NCI-H1105 (cell line): ENCODE measurements around the gene PSENEN.
A peak's percentile ranks its signal among the peaks of the same experiment; 100 is the strongest.
"Not testable (repeated sequence)": the region's sequence is repeated elsewhere in the genome, so short reads cannot be mapped to it uniquely, and the experiment has no call there.

ENCODE experiments used
- DNase-seq: peaks from one replicate; lab custom pipeline; 2025; lab: John Stamatoyannopoulos, UW

Gene PSENEN

DNA sequence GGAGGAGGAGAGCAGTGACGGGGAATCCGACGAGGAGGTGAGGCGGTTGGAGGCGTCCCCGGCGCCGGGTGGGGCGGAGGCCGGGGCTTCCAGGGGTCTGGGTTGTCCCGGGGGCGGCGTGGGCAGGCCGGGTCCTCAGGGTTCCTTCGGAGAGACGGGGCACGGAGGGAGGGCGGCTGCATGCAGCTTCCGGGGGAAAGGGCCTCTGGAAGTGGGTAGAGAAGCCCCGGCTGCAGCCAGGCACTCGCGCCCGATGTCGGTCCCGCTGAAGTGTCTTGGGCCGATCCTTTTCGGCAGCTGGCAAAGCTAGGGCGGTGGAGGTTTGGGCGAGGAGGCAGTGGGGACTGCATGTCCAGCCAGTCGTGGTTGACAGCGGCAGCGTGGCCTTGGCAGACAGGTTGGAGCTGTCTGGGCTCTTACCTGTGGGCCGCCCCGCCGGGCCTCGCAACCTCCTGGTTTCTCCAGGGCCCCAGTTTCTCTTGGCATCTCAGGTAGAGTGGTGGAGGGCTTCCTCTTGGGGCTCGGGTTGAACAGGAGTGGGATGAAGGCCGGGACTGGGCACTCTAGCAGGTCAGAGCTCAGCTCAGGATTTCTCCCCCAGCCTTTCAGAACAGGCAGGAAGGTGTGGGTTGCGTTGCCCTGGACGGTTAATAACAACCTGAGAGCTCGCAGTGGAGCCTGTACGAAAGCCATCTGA is 27.0 kb upstream of the PSENEN start:
- DNase-seq = peak; percentile 6

DNA sequence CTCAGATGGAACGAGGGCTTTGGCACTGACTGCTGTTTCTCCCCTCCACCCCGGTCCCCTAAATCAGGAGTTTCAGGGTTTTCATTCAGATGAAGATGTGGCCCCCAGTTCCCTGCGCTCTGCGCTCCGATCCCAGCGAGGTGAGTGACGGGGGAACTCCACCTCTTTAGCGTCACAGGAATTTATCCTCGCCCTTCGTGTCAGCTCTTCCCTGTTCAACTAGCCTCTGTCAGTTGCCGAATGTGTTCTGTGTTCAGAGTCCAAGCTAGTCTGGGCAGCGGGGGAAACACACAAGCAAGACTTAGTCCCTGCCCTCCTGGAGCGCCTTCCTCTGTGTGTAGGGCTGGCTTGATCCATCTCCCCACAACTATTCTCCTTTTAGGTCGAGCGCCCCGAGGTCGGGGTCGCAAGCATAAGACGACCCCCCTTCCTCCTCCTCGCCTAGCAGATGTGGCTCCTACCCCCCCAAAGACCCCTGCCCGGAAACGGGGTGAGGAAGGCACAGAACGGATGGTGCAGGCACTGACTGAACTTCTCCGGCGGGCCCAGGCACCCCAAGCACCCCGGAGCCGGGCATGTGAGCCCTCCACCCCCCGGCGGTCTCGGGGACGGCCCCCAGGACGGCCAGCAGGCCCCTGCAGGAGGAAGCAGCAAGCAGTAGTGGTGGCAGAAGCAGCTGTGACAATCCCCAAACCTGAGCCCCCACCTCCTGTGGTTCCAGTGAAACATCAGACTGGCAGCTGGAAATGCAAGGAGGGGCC is 25.9 kb upstream of the PSENEN start:
- DNase-seq = no peak

DNA sequence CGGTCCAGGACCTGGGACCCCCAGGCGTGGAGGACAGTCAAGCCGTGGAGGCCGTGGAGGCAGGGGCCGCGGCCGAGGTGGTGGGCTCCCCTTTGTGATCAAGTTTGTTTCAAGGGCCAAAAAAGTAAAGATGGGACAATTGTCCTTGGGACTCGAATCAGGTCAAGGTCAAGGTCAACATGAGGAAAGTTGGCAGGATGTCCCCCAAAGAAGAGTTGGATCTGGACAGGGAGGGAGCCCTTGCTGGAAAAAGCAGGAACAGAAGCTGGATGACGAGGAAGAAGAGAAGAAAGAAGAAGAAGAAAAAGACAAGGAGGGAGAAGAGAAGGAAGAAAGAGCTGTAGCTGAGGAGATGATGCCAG is 25.3 kb upstream of the PSENEN start:
- DNase-seq = no peak

DNA sequence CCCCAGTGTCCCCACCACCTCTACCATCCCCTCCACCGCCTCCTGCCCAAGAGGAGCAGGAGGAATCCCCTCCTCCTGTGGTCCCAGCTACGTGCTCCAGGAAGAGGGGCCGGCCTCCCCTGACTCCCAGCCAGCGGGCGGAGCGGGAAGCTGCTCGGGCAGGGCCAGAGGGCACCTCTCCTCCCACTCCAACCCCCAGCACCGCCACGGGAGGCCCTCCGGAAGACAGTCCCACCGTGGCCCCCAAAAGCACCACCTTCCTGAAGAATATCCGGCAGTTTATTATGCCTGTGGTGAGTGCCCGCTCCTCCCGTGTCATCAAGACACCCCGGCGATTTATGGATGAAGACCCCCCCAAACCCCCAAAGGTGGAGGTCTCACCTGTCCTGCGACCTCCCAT is 24.8 kb upstream of the PSENEN start:
- no peak for DNase-seq

DNA sequence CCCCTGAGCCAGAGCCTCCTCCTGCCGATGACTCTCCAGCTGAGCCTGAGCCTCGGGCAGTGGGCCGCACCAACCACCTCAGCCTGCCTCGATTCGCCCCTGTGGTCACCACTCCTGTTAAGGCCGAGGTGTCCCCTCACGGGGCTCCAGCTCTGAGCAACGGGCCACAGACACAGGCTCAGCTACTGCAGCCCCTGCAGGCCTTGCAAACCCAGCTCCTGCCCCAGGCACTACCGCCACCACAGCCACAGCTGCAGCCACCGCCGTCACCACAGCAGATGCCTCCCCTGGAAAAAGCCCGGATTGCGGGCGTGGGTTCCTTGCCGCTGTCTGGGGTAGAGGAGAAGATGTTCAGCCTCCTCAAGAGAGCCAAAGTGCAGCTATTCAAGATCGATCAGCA is 24.1 kb upstream of the PSENEN start:
- DNase-seq = no peak

DNA sequence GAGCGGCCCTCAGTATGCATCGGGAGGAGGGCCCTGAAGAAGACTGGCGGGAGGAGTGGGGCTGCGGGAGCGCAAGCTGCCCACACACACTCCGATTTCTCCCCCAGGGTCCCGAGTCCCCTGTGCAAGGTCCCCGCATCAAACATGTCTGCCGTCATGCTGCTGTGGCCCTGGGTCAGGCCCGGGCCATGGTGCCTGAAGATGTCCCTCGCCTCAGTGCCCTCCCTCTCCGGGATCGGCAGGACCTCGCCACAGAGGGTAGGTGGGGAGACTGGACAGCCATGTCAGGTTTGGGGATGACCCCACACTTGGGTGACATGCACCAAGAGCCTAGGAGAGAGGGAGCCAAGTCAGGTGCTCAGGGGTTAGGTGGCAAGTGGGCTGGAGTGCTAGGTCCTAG is 23.0 kb upstream of the PSENEN start:
- DNase-seq = no peak

DNA sequence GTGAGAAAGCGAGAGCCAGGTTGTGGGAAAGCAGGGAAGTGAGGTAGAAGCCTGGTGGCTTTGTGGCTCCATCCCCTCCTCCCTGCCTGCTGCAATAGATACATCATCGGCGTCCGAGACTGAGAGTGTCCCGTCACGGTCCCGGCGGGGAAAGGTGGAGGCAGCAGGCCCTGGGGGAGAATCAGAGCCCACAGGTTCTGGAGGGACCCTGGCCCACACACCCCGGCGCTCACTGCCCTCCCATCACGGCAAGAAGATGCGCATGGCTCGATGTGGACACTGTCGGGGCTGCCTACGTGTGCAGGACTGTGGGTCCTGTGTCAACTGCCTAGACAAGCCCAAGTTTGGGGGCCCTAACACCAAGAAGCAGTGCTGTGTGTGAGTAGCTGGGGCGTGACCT is 22.6 kb upstream of the PSENEN start:
- DNase-seq = no peak

DNA sequence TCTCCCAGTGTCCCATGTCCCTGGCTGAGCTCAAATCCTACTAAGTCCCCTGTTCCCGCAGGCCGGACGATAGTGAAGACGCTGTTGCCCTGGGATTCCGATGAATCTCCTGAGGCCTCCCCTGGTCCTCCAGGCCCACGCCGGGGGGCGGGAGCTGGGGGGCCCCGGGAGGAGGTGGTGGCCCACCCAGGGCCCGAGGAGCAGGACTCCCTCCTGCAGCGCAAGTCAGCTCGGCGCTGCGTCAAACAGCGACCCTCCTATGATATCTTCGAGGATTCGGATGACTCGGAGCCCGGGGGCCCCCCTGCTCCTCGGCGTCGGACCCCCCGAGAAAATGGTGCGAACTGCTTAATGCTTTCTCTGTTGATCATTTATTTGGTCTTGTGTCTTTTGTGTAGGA is 21.8 kb upstream of the PSENEN start:
- DNase-seq = no peak

DNA sequence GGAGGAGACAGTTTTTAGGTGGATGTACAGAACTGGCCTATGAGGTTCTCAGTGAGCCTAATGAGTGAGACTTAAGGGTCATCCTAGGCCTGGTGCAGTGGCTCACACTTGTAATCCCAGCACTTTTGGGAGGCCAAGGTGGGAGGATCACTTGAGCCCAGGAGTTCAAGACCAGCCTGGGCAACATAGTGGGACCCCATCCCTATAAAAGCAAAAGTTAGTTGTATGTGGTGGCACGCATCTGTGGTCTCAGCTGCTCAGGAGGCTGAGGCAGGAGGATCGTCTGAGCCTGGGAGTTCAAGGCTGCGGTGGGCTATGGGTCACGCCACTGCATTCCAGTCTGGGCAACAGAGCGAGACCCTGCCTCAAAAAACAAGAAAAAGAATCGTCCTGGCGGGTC is 21.3 kb upstream of the PSENEN start:
- DNase-seq = not testable (repeated sequence)

DNA sequence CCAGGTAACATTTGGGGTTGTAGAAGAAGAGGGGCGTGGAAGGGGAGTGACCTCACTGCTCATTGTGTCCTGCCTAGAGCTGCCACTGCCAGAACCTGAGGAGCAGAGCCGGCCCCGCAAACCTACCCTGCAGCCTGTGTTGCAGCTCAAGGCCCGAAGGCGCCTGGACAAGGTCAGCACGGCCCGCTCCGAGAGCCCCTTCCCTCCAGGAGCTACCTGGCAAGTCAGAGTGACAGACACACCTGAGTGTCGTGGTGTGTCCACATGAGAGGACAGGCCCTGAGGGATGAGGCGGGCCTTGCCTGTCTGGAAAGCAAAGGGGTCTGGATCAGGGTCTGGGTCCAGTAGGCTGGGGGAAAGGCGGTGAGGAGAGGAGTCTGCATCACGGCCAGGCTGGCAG is 20.9 kb upstream of the PSENEN start:
- no peak for DNase-seq

DNA sequence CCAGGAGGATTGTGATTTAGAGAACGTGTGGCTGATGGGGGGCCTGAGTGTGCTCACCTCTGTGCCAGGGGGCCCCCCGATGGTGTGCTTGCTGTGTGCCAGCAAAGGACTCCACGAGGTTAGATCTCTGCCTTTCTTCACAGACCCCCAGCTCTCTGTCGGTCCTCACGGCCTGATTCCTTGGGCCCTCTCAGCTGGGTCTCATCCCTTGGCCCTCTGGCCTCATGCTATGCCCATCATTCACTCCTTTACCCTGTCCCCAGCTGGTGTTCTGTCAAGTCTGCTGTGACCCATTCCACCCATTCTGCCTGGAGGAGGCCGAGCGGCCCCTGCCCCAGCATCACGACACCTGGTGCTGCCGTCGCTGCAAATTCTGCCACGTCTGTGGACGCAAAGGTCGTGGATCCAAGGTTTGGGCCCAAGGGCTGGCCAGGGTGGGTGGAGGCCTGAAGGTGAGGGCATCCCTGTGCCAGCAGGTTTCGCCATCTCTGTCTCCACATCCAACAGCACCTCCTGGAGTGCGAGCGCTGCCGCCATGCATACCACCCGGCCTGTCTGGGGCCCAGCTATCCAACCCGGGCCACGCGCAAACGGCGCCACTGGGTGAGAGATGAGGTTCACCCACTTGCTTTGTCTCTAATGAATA is 20.1 kb upstream of the PSENEN start:
- DNase-seq = no peak

DNA sequence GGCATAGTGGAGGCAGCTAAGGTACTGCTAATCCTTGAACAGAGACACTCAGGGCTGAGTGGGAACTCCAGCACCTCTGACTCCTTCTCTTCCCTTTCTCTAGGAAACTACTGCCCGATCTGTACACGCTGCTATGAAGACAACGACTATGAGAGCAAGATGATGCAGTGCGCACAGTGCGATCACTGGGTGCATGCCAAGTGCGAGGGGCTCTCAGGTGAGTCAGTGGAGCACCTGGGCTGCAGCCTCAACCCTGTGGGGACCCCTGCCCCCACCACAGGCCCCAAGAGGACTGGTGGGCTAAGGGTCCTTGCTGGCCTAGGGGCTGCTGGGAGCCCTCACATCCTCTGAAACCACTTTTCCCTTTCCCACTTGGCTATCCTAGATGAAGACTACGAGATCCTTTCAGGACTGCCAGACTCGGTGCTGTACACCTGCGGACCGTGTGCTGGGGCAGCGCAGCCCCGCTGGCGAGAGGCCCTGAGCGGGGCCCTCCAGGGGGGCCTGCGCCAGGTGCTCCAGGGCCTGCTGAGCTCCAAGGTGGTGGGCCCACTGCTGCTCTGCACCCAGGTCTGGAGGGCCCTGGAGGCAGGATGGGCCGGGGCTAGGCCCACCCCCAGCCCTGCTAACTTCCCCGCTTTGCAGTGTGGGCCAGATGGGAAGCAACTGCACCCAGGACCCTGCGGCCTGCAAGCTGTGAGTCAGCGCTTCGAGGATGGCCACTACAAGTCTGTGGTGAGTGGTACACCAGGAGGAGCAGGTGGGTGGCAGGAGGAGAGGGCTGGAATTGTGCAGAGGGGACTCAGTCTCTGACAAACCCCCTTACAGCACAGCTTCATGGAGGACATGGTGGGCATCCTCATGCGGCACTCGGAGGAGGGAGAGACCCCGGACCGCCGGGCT is 18.1 kb upstream of the PSENEN start:
- no peak for DNase-seq

DNA sequence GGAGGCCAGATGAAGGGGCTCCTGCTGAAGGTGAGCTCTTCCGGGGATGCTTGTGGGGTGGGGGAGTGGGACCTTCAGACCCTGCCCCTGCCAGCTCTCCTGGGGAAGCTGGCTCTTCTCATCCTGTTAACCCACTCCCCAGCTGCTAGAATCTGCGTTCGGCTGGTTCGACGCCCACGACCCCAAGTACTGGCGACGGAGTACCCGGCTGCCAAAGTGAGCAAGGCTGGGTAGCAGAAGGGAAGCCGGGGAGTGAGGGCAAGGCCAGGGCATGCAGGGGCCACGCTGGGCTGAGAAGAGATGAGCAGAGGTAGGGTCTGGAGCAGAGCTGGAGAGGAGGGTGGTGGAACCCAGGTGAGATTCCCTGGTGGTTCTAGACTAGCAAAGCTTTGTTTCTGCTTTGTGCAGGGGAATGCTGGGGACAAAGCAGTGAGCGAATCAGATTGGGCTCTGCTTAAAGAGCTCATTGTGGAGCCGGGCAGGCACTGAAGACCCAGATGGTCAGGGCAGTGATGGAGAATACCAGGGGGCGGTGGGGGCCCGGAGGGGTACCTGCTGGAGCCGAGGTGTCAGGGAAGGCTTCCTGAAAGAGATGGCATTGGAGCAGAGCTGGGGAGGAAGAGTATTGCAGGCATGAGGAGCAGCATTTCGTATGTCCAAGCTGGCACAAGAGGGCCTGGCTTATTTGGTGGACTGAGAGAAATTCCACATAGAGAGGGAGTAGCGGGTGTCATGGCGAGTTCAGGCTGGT is 17.3 kb upstream of the PSENEN start:
- no peak for DNase-seq

DNA sequence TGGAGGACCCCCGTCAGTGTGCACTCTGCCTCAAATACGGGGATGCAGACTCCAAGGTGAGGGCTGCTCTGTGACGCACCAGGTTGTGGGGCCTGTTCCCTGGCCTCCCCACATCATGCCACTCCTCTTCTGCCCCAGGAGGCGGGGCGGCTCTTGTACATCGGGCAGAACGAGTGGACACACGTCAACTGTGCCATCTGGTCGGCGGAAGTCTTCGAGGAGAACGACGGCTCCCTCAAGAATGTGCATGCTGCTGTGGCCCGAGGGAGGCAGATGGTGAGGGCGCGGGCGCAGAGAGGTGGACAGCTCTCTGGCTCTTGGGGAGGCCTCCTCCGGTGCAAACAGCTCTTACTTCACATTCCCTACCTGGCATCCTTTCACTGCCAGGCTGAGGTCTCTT is 16.4 kb upstream of the PSENEN start:
- no peak for DNase-seq

DNA sequence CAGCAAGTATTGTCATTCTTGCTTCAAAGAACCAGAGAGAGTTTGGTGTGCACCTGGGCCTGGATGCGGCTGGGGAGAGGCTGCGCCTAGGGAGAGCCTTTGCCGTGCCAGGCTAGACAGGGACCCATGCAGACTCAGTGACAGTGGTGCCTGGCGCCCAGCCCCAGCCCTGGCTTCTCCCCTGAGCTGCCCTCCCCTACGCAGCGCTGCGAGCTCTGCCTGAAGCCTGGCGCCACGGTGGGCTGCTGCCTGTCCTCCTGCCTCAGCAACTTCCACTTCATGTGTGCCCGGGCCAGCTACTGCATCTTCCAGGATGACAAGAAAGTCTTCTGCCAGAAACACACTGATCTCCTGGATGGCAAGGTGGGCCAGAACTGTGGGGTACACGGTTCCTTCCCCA is 15.7 kb upstream of the PSENEN start:
- no peak for DNase-seq

DNA sequence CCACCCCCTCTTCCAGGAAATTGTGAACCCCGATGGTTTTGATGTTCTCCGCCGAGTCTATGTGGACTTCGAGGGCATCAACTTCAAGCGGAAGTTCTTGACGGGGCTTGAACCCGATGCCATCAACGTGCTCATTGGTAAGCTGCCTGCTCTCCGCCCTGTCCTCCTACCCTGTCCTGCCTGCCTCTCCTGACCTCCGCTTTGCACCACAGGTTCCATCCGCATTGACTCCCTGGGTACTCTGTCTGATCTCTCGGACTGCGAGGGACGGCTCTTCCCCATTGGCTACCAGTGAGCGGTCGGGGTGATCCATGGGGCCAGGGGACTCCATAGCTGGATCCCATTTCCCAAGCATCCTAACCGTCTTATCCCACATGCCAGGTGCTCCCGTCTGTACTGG is 15.1 kb upstream of the PSENEN start:
- DNase-seq = no peak

DNA sequence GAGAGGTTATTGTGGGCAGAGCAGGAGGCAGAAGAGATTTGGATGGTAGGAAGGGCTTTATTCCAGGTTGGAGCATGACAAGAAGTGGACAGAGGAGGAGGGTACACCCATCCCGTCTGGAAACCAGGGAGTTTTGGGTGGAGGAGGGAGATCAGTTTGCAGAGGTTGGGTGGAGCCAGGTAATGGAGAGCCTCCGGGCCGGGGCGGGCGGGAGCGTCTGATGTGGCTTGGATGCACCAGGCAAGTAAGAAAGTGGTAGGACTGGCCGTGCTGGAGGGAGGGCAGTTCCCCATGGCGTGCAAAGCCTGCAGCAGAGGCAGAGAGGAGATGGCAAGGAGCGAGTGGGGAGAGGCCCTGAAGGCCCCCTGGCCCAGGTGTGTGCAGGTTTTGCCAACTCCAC is 14.1 kb upstream of the PSENEN start:
- DNase-seq = no peak

DNA sequence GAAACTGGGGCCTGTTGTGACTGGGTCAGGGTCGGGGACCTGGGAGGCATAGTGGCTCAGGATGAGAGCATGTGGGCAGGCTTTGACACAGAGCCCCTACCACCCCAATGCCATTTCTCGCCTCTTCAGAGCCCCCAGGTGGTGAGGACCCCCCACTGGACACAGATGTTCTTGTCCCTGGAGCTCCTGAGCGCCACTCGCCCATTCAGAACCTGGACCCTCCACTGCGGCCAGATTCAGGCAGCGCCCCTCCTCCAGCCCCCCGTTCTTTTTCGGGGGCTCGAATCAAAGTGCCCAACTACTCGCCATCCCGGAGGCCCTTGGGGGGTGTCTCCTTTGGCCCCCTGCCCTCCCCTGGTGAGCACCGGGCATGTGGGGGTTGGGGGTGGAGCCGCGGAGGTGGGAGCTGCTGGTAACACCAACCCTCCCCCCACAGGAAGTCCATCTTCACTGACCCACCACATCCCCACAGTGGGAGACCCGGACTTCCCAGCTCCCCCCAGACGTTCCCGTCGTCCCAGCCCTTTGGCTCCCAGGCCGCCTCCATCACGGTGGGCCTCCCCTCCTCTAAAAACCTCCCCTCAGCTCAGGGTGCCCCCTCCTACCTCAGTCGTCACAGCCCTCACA is 13.6 kb upstream of the PSENEN start:
- DNase-seq = no peak

DNA sequence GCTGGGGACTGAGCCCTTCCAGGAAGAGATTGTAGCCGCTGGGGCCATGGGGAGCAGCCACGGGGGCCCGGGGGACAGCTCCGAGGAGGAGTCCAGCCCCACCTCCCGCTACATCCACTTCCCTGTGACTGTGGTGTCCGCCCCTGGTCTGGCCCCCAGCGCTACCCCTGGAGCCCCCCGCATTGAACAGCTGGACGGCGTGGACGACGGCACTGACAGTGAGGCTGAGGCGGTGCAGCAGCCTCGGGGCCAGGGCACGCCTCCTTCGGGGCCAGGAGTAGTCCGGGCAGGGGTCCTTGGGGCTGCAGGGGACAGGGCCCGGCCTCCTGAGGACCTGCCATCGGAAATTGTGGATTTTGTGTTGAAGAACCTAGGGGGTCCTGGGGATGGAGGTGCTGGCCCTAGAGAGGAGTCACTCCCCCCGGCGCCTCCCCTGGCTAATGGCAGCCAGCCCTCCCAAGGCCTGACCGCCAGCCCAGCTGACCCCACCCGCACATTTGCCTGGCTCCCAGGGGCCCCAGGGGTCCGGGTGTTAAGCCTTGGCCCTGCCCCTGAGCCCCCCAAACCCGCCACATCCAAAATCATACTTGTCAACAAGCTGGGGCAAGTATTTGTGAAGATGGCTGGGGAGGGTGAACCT is 12.8 kb upstream of the PSENEN start:
- DNase-seq = no peak
